ENCODE data around the gene FAM186B. TPM values are rescaled to one million over a fixed set of nuclear protein-coding genes. Genes with fewer than 3 reads are reported as not detected.

Gene FAM186B
- polyA plus RNA-seq, 4 donors: 0.47 to 3.8 (median 2.1) TPM

- DNase-seq (ENCODE audit: low read depth in 4 of 4, low spot score in 2 of 4): no peak
Observed at GRCh38 chr12:49542592-49543160, 62.8 kb downstream of the FAM186B start.

- DNase-seq (ENCODE audit: low read depth in 4 of 4, low spot score in 2 of 4): no peak
Observed at GRCh38 chr12:49541911-49542505, 63.4 kb downstream of the FAM186B start.

- DNase-seq (ENCODE audit: low read depth in 4 of 4, low spot score in 2 of 4): no peak
Observed at GRCh38 chr12:49541140-49541861, 64.1 kb downstream of the FAM186B start.

DNA sequence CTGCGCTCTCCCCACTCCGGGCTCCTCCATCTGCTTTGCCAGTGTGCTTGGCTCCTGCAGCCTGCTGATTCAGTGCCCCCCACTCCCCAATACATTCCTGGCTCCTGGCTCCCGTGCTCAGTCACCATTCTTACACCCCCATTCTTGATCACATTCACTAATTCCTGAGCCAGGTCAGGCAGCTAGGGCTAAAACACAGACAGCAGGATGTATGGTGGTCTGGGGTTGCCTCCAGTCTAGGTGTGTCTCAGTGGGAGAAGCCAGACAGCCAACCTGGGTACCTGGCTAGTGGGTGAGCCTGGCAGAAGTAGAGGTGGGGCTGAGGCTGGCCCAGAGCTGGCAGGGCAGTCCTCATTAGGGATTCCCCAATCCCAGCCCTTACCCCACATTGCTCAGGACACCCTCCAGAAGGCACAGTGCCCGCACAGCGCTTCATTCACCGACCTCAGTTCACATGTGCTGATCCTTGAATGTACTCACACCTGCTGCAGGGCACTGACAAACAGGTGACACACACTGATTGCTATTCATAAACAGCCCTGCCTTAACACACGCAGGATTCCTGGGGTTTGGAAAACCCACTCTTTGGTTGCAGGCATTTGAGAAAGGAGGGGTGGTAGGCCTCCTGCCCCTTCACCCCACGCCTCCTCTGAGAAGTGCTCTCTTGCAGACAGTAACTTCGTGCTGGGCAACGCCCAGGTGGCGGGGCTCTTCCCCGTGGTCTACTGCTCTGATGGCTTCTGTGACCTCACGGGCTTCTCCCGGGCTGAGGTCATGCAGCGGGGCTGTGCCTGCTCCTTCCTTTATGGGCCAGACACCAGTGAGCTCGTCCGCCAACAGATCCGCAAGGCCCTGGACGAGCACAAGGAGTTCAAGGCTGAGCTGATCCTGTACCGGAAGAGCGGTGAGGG lies 65.0 kb downstream of the FAM186B start:
- no peak for DNase-seq (ENCODE audit: low read depth in 4 of 4, low spot score in 2 of 4)

DNA sequence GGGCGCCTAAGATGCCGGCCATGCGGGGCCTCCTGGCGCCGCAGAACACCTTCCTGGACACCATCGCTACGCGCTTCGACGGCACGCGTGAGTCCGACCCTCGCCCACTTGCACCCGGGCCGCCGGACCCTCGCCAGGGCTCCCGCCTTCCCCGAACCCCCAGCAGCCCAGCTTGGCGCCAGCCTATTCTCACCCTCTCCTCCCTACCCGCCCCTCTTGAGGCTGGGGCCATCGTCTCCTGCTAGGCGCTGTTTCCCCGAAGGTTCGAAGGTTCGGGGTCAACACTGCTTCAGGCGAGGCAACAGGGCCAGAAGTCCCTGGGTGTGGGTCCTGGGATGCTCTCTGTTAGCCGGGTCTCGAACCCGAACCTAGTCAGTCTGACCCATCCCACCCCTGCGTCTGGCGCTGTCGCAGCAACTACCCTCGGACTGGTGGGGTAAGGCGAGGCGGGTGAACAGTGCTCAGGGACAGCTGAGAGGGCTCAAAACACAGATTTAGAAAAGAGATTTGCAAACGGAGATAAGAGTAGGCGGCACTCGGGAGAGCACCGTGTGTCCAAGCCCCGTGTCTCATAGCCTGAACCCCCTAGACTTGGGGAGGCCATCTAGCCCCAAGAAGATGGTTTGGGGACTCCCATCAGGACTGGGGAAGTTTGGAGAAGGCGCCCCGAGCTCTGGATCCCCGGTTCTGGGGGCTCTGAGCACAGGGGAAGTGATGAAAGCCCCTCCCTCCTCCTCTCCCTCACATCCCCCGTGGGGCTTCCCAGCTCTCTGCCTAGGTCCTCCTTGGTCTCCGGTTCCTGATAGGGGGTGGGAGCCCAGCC lies 65.8 kb downstream of the FAM186B start:
- DNase-seq (ENCODE audit: low read depth in 4 of 4, low spot score in 2 of 4): no peak

- DNase-seq (ENCODE audit: low read depth in 4 of 4, low spot score in 2 of 4): peak in 1 of 4 donors; percentile 42
Observed at GRCh38 chr12:49538510-49539403, 66.7 kb downstream of the FAM186B start, which contains the start of gene KCNH3. Gene KCNH3 (plus strand): TSS chr12:49539030. CDS start chr12:49539417, 387 bp downstream.

DNA sequence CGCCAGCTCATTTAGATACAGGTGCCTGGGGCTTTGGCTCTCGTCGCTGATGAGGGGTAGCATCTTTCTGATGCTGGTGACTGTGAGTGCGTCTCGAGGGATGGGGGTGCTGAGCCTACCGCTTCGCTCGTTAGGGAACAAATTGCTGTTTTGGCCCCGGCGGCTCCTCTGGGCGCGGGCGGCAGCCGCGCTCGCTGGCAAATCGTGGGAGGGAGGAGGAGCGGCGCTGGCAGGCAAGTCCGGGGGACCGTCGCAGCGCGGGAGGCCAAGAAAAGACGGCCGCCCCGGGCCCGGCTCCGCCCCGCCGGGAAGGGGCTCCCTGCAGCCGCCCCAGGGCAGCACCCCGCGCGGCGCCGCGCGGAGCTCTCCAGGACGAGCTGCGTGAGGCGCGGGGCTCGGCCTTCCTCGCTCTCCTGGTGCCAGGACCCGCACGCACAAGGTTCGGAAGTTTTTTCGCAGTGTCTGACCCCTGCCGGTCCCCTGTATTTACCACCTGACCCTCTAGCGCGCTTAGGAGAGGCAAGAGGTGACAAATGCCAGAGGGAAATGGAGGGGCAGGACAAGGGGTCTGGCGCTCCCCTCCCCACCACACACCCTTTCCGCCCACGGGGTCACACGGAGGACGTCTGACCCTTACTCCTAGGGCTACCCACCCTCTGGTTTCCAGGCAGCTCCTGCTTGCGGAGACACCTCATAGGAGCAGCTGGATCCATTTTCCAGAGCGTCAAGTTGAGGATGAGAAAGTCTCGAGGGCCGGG lies 67.5 kb downstream of the FAM186B start:
- DNase-seq (ENCODE audit: low read depth in 4 of 4, low spot score in 2 of 4): no peak

Other genes with a start within 250 kb of the FAM186B start
- gene SPATS2, start 238.2 kb downstream of the FAM186B start, polyA plus RNA-seq (ENCODE audit: insufficient read length in 4 of 4): 10 to 100 TPM; 41.3 to 55.7 (median 48.3) TPM
- gene KCNH3, start 66.6 kb downstream of the FAM186B start, polyA plus RNA-seq (ENCODE audit: insufficient read length in 4 of 4): 1 to 10 TPM; 3.9 to 7.6 (median 6.9) TPM
- 10 to 100 TPM; 65.3 to 85.6 (median 72.2) TPM for gene MCRS1, start 37.5 kb downstream of the FAM186B start, polyA plus RNA-seq (ENCODE audit: insufficient read length in 4 of 4)
- gene PRPF40B, start 17.9 kb upstream of the FAM186B start, polyA plus RNA-seq (ENCODE audit: insufficient read length in 4 of 4): 10 to 100 TPM; 18.8 to 36.0 (median 29.8) TPM
- gene FMNL3, start 101.8 kb upstream of the FAM186B start, polyA plus RNA-seq (ENCODE audit: insufficient read length in 4 of 4): 10 to 100 TPM; 35.1 to 39.8 (median 38.6) TPM
- gene TMBIM6, start 135.9 kb upstream of the FAM186B start, polyA plus RNA-seq (ENCODE audit: insufficient read length in 4 of 4): 100 to 1,000 TPM; 647 to 770 (median 683) TPM
- 10 to 100 TPM; 13.4 to 27.1 (median 21.8) TPM for gene NCKAP5L, start 222.8 kb upstream of the FAM186B start, polyA plus RNA-seq (ENCODE audit: insufficient read length in 4 of 4)
- 1 to 10 TPM; 6.9 to 8.8 (median 8.1) TPM for gene BCDIN3D, start 237.5 kb upstream of the FAM186B start, polyA plus RNA-seq (ENCODE audit: insufficient read length in 4 of 4)